AG04449 (cell line): ENCODE data around the gene SLC22A4.

Experiments
- CTCF ChIA-PET: fragments of 350-600 bp; formaldehyde crosslinking; extraction: SDS; loops from one replicate; lab custom pipeline; 2021; ENCODE audit warnings: antibody characterized with exemption; lab: Yijun Ruan, JAX
- POLR2A ChIA-PET: fragments of 400-600, 350-600 bp; formaldehyde crosslinking; extraction: SDS; loops from one replicate; lab custom pipeline; 2020; ENCODE audit warnings: antibody characterized with exemption, inconsistent platforms; lab: Yijun Ruan, JAX
- DNase-seq: peaks from one replicate; pipeline ENCODE4 v3.0.0-alpha.2; 2010; ENCODE audit warnings: low read depth, low spot score
- H3K4me3 ChIP-seq: 2 replicates; pipeline ENCODE4 v1.5.1; 2011; ENCODE audit warnings: low read depth, mild to moderate bottlenecking, control low read depth, low read length
- CTCF ChIP-seq: IDR thresholded peaks from one replicate; pipeline ENCODE4 v1.5.1; 2011; ENCODE audit warnings: mild to moderate bottlenecking, moderate library complexity, low read length, control low read depth, inconsistent platforms; ENCODE audit not compliant: insufficient read depth; ENCODE audit errors: missing control alignments

SLC22A4 gene

GRCh38 chr5:132273631-132274030, 20.6 kb upstream of the SLC22A4 start:
- H3K4me3 ChIP-seq, result no peak overlapping the region
- CTCF ChIA-PET, result interaction anchor here (1.2 to 6.7 kb wide), 11 partner anchors 9 to 94 kb away, joined by 3 to 46 read pairs (median 13); partner anchors contain the start of gene SLC22A4
- POLR2A ChIA-PET, result no interaction called here
- no peak for TF ChIP-seq CTCF
- no peak for DNase-seq

GRCh38 chr5:132274050-132274792, 20.0 kb upstream of the SLC22A4 start:
- ChIA-PET CTCF (interaction anchor here (1.2 to 6.7 kb wide), 8 partner anchors 8 to 209 kb away, joined by 3 to 46 read pairs (median 26); partner anchors contain the start of gene SLC22A4), POLR2A (no interaction called here)
- no peak for TF ChIP-seq CTCF
- DNase-seq, result no peak
- H3K4me3 ChIP-seq, result no peak overlapping the region

GRCh38 chr5:132275367-132276220, 18.6 kb upstream of the SLC22A4 start:
- DNase-seq, result no peak
- CTCF ChIA-PET, result interaction anchor here (0.9 to 6.7 kb wide), 6 partner anchors 11 to 212 kb away, joined by 3 to 46 read pairs (median 16); partner anchors contain the start of gene SLC22A4
- no peak for TF ChIP-seq CTCF
- POLR2A ChIA-PET, result interaction anchor here (0.7 kb wide), 1 partner anchor 18 kb away, joined by 4 read pairs; no protein-coding TSS in a partner anchor
- no peak overlapping the region for H3K4me3 ChIP-seq

- H3K4me3 ChIP-seq, result no peak overlapping the region
- ChIA-PET POLR2A (no interaction called here), CTCF (interaction anchor here (1.0 to 3.2 kb wide), 2 partner anchors 39 to 212 kb away, joined by 5 to 18 read pairs; no protein-coding TSS in a partner anchor)
- TF ChIP-seq CTCF, result no peak
- no peak for DNase-seq
These were observed 16.9 kb upstream of the SLC22A4 start for GRCh38 chr5:132277256-132277655.

- no peak for TF ChIP-seq CTCF
- DNase-seq, result no peak
- ChIA-PET CTCF (interaction anchor here (0.7 to 3.2 kb wide), 7 partner anchors 9 to 213 kb away, joined by 3 to 18 read pairs (median 5); no protein-coding TSS in a partner anchor), POLR2A (no interaction called here)
- H3K4me3 ChIP-seq, result no peak overlapping the region
These were observed 16.0 kb upstream of the SLC22A4 start for GRCh38 chr5:132277971-132278853.
